Measurements from ENCODE around the gene KPNA6.
A peak's percentile ranks its signal among the peaks of the same experiment; 100 is the strongest.
"Not testable (repeated sequence)": the region's sequence is repeated elsewhere in the genome, so short reads cannot be mapped to it uniquely, and the experiment has no call there.

The KPNA6 gene

GRCh38 chr1:32107742-32108661, at the start of gene KPNA6:
KPNA6 (plus strand) TSS chr1:32108056; CDS start chr1:32108131, 75 bp downstream.
- DNase-seq (ENCODE audit: low spot score): peak; percentile 81

DNA sequence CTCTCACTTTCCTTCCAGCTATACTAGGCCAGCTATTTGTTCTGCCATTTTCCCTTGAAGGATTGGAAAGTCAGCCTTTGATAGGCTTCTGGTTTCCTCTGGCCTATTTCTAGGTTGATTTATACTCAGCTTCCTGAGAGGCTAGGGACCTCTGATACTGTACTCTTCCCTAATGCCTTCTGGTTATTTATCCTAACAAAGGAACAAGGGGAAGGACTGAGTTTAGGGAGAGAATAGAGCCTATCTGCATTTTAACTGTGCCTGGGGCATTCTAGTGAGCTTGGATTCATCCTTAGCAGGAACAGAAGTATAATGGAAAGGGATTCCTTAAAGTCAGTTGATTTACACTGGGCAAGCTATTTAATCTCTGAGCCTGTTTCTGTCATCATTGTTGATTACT, 46.9 kb upstream of the KPNA6 start:
- no peak for DNase-seq (ENCODE audit: low spot score)

- DNase-seq (ENCODE audit: low spot score): no peak
Measured at GRCh38 chr1:32062867-32063230, 45.0 kb upstream of the KPNA6 start.

- peak; percentile 51 for DNase-seq (ENCODE audit: low spot score)
Measured at GRCh38 chr1:32063261-32063681, 44.6 kb upstream of the KPNA6 start.

DNA sequence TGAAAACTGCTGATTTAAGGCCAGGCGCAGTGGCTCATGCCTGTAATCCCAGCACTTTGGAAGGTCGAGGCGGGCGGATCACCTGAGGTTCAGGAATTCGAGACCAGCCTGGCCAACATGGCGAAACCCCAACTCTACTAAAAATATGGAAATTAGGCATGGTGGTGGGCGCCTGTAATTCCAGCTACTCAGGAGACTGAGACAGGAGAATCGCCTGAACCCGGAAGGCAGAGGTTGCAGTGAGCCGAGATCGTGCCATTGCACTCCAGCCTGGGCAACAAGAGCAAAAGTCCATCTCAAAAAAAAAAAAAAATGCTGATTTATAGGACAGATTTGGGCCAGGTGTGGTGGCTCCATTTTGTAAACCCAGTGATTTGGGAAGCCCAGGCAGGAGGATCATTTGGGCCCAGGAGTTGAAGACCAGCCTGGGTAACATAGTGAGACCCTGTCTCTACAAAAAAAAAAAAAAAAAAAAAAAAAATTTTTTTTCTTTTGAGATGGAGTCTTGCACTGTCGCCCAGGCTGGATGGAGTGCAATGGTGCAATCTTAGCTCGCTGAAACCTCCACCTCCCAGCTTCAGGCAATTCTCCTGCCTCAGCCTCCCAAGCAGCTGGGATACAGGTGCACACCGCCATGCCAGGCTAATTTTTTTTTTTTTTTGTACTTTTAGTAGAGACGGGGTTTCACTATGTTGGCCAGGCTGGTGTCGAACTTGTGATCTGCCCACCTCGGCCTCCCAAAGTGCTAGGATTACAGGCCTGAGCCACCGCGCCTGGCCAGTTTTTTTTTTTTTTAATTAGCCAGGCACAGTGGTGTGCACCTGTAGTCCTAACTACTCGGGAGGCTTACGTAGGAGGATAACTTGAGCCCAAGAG, 42.0 kb upstream of the KPNA6 start:
- DNase-seq (ENCODE audit: low spot score): not testable (repeated sequence)

GRCh38 chr1:32066489-32066873, 41.4 kb upstream of the KPNA6 start:
- DNase-seq (ENCODE audit: low spot score): peak; percentile 22

GRCh38 chr1:32068957-32069588, 38.8 kb upstream of the KPNA6 start:
- no peak for DNase-seq (ENCODE audit: low spot score)

- DNase-seq (ENCODE audit: low spot score): no peak
Measured at GRCh38 chr1:32071758-32072621, 35.9 kb upstream of the KPNA6 start.

DNA sequence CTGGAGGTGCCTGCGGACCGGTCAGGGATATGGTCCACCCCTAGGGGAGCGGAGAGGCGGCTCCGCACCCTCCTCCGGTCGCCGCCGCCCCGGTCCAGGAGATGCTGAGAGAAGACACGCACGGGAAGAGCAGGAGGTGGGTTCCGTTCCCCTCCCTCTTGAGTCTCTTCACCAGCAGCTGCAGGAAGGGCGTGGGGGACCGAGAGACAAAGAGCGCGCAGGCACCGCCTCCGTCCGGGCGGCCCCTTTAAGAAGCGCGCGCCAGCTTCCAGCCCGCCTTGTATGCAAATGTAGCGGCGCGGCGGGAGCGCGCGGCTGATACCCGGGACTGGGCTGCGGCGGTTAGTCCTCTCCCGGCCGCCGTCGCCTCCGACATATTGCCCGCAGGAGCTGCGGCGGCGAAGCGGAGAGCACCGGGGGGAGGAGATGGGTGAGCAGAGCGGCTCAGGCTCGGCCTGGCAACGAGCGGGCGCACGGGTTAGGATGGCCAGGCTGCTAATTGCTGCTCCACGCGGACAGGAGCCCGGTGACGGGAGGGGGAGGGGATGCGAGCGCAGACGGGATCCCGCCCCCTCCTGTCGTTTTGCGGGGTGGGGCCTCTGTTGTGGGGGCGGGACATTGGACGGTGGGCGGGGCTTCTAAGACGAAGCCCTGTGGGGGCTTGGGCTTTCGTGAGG, 35.1 kb upstream of the KPNA6 start, which contains the start of gene TMEM39B:
Gene TMEM39B, plus strand, starts transcription at position 318 of the 677 bp plus-strand sequence. Its CDS starts 109 bp downstream, at position 427.
- DNase-seq (ENCODE audit: low spot score): peak; percentile 99

DNA sequence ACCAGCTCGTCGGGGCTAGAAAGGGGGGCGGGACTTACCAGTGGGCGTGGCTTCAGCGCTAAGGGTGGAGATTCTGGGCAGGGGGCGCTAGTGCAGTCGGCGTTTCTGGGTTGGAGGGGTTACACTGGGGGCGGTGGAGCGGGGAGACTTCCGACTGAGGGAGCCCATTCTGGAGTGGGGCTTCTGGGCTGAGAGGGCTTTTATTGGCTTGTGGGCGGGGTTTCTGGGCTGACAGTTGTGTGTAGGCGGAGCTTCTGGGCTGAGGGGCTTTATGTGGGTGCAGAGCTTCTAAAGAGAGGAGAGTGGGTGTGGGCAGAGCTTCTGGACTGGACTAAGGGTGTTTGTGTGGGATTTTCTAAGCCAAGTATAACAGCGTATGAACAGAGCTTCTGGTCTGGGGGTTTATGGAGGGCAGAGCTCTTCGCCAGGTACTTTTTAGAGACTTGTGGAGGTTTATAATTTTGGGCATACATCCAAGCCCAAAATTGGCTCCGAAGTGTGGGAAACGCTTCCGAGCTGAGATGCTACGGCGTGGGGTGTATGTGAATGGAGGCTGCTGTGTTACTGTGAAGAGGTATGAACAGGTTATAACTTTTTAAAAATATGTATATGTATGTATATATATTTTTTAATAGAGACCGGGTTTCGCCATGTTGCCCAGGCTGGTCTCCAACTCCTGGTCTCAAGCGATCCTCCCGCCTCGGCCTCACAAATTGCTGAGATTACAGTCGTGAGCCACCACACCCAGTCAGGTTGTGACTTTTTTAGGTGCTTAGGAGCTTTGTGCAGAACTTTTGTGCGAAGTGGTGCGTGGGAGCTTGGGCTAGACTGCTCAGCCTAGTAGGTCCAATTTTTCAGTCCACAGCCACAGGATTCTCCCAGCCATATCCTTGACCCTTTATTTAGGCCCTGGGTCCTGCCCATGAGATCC, 34.3 kb upstream of the KPNA6 start:
- no peak for DNase-seq (ENCODE audit: low spot score)

DNA sequence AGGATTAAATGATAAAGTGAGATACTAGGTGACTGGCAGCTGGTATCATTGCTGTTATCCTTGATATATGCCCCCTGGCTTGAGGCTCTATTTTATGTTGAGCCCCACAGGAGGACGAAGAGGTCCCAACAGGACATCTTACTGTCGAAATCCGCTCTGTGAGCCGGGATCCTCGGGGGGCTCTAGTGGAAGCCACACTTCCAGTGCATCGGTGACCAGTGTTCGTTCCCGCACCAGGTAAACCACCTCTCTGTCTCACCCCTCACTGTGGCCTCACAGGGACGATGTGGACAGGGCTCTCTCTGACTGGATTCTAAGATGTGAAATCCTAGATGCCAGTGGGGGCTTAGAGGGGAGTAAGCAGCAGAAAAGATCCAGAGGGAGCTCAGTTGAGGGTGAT, 33.0 kb upstream of the KPNA6 start:
- DNase-seq (ENCODE audit: low spot score): no peak

- DNase-seq (ENCODE audit: low spot score): no peak
Measured at GRCh38 chr1:32077451-32077850, 30.4 kb upstream of the KPNA6 start.

GRCh38 chr1:32082022-32082421, 25.8 kb upstream of the KPNA6 start:
- no peak for DNase-seq (ENCODE audit: low spot score)

GRCh38 chr1:32086381-32086780, 21.5 kb upstream of the KPNA6 start:
- not testable (repeated sequence) for DNase-seq (ENCODE audit: low spot score)

DNA sequence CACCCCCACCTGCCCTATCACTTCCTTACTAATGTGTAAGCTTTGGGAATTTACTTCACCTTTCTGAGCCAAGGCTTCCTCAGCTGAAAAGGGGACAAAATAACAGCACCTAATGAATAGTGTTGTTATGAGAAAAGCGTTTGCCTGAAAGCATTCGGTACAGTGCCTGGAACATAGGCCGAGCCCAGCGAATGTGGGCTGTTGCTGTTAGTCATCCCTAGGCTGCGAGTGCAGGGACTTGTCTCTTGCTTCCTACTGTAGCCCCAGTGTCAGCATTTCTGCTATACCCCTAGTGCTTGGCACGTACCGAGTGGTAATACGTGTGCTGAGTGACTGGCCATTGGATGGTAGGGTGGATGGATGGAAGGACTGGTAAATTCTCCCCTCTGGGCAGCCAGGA, 16.7 kb upstream of the KPNA6 start:
- no peak for DNase-seq (ENCODE audit: low spot score)

- DNase-seq (ENCODE audit: low spot score): no peak
Measured at GRCh38 chr1:32091591-32091990, 16.3 kb upstream of the KPNA6 start.

GRCh38 chr1:32094746-32095521, 12.9 kb upstream of the KPNA6 start:
- no peak for DNase-seq (ENCODE audit: low spot score)

GRCh38 chr1:32099426-32099825, 8.4 kb upstream of the KPNA6 start:
- no peak for DNase-seq (ENCODE audit: low spot score)

DNA sequence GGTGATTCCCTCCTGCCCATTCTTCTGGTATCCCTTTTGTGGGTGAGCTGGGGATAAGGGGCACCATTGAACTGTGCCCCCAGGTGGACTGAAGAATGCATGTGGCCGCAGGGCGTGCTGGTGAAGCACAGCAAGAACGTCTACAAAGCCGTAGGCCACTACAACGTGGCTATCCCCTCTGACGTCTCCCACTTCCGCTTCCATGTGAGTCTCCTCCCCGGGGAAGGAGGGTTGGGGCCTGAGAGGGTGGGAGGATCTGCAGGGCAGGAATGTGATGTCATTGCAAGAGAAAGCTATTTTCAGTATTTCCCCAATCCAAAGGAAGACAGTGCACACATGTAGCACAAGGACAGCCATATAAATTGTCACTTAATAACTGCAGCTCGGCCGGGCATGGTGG, 7.5 kb upstream of the KPNA6 start:
- DNase-seq (ENCODE audit: low spot score): no peak

All from germinal center (tissue), 1 donor.